HK-2 (cell line): ENCODE data around the gene TUBA4A.
A peak's percentile ranks its signal among the peaks of the same experiment; 100 is the strongest.
"Not testable (repeated sequence)": the region's sequence is repeated elsewhere in the genome, so short reads cannot be mapped to it uniquely, and the experiment has no call there.

Experiments used
- DNase-seq: peaks from one replicate; pipeline ENCODE4 v3.0.0-alpha.2; 2018; ENCODE audit not compliant: unreplicated experiment

Gene TUBA4A

DNA sequence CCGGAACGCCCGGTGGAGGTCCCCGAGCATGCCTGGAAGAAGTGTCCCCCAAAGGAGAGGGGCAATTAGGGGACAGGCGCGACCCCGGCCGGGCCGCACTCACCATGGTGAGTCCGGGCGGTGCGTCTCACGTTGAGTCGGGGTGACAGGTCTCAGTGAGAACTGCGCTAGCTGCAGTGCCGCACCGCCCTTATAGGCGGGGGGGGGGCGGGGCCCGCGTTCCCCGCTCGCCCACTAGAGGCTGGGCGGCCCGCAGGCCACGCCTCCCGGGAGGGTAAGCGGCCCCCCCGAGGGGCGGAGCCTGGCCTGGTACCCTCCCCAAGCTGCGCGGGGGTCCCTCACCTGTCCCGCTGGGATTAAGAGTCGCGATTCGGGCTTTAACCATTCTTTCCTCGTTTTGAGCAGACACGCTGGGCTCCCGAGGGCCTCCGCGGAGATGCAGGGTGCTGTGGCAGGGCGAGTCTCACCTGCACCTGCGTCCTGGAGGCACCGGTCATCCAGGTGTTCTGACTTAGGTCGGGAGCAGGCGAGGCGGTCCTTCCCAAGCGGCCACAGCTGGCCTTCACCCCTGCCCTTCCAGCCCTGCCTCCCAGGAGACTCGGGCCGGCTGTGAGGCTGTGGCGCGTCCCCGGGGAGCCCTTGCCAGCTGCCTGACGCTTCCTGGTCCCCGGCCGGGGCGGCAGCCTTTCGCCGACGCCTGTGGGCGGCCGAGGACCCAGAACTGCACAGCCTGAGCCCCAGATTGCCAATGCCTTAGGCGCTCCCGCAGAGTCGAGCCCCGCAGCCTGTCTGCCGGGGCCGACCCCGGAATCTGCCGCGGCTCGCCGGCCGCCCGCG is at the start of gene TUBA4A:
Gene TUBA4A, minus strand, starts transcription at position 166 of the 837 bp plus-strand sequence. Its CDS starts 60 bp downstream, at position 106.
- peak; percentile 81 for DNase-seq

DNA sequence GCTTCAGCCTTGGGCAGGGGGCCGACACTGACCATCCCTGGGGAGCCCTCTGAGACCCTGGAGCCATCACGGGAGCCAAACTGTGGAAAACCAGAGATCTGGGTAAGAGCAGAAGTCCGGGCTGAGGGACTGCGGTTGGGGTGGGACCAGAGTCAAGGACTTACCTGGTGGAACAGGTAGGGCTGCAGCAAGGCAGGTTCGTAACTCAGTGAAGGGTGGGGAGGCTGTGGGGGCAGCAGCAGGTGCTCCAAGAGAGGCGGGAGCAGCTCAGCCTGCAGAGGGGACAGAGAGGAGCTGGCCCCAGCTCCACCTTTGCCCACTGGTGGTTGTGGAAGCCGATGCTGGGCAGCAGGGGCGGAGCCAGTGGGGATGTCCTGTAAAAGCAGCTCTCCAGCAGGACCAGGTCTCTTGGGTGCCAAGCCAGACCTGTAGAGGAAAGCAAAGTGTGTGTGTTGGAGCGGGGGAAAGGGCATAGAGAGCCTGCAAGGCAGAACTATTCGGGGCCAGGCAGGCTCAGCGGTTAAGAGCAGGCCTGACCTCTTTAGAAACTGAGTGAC is 48.8 kb upstream of the TUBA4A start:
- DNase-seq = no peak

DNA sequence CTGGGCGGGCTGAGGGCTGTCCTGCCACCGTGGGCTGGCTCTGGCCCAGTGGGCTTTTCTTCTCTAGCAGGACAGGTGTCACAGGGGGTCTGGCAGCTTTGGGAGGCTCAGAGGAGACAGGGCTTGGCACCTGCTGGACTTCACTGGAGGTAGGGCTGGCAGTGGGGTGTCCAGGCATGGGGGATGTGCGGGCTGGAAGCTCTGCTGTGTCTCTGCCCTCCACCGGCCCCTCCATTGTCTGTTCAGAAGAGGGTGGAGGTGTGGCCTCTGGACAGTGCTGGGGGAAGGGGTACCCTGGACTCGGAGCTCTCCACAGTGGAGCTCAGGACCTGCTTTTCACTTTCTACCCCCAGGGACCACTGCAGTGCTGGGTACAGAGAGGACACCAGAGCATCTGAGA is 46.3 kb upstream of the TUBA4A start:
- DNase-seq = no peak

DNA sequence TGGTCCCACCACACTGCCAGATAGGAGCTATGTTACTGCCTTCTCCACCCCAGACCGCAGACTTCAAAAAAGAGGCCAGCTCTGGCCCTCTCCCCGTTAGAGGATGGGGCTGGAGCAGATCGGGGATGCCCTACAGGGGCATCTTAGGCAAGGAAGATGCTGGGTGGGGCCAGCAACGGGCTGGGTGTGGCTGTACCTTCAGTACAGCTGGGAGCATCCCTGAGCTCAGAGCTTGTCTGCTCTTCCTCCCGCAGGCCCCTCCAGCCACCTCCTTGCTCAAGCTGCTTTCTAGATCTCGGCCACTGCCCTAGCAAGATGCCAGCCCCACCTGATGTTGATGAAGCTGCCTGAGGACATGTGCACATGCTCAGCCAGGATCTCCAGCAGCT is 45.6 kb upstream of the TUBA4A start:
- no peak for DNase-seq

DNA sequence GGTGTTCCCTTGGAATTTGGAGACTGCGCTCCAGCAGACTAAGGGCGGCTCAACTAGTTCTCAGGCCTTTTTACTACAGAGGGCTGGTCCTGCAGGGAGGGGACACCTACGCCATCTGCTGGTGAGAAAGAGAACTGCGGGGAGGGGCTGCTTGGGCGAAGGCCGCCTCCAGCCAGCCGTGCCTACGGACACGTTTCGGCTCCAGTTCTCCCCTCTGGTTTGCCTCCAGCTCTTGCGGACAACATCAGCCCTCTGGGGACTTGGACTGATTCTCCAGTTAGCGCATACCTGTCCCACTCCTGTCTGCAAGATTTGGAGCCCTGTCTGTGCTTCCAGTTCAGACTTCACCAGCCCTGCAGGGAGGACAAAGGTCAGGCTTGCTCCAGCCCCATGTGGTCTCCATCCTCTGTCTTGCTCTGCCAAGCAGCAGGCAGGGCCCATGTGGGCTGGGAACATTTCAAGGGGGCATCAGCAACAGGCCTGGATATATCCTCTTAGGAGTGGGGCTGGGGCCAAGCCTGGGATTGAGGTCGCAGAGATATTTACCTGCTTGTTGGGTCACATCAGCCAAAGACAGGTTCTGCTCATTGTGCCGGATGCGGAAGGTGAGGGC is 45.1 kb upstream of the TUBA4A start:
- DNase-seq = peak; percentile 91

DNA sequence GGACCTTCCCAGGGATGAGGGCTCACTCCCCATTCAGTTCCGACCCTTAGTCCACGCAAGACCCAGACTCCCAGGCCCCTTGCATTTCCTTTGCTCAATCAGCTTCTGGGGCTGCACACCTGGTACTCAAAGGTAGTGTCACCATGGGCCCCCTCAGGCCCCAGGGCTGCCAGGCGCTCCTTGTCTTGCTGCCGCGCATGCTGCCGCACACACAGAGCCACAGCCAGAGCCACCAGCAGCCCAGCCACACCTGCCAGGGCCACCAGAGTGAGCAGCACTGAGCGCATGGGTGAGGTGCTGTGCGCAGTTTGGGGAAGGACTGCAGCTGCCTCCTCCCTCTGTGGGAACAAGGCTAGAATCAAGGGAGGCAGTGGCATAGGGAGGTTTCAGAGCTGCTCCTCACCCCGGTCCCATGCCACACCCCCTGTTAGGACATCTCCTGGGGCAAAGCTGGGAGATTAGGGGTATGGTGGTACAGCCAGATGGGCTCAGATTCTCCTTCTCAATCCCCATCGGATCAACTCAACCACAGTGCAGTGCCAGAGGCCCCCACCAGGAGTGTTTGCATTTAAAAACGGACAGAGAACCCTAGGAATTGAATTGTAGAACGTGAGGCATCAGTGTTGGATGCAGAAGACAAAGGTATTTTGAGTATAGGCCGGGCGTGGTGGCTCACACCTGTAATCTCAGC is 44.2 kb upstream of the TUBA4A start:
- no peak for DNase-seq

DNA sequence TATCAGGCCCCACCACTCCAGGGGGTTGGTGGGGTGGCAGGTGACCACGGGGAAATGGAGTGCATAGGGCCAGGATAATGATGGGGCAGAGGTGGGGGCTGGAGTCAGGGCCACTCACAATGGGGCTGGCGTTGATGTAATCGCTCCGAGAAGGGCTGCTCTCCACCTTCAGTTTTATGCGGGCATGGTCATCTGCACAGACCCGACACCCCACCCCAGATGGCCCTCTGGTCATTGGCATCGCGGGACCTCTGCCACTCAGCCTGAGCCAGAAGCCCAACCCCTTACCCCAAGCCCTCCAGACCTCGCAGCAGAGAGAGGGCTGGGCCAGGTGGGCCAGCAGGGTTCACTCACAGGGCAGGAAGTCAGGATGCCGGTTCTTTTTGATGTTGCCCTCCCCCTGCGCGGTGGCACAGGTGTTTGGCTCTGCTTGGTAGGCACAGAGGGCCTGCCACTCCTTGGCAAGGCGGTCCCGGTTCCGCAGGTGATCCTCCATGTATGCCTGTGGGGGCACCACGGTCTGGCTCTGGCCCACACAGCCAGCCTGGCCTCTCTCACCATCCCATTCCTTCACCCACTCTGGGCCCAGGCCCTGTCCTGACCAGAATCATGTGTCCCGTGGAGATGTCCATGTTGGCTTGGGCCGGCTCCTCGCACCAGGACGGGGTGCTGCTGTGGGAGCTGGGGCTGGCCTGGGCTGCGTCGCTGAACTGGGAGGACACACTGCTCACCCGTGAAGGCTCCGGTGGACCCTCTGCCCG is 43.1 kb upstream of the TUBA4A start:
- DNase-seq = no peak

DNA sequence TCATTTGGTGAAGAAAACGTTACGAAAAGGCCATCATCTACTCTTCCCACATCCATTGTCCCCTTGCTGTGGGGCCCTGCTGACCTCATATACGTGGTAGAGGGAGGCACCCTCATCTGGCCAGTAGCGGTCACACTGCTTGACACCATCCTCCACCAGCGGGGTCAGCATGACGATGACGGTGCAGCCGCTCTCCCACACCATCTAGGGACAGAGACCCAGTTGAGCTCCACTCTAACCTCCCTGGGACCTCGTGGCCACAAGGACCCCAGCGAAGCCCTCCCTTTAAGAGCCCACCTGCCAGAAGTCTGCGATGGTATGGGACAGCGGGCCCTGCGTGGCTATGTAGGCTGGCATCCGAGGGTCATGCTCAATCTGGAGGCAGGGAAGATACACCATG is 42.4 kb upstream of the TUBA4A start:
- no peak for DNase-seq

DNA sequence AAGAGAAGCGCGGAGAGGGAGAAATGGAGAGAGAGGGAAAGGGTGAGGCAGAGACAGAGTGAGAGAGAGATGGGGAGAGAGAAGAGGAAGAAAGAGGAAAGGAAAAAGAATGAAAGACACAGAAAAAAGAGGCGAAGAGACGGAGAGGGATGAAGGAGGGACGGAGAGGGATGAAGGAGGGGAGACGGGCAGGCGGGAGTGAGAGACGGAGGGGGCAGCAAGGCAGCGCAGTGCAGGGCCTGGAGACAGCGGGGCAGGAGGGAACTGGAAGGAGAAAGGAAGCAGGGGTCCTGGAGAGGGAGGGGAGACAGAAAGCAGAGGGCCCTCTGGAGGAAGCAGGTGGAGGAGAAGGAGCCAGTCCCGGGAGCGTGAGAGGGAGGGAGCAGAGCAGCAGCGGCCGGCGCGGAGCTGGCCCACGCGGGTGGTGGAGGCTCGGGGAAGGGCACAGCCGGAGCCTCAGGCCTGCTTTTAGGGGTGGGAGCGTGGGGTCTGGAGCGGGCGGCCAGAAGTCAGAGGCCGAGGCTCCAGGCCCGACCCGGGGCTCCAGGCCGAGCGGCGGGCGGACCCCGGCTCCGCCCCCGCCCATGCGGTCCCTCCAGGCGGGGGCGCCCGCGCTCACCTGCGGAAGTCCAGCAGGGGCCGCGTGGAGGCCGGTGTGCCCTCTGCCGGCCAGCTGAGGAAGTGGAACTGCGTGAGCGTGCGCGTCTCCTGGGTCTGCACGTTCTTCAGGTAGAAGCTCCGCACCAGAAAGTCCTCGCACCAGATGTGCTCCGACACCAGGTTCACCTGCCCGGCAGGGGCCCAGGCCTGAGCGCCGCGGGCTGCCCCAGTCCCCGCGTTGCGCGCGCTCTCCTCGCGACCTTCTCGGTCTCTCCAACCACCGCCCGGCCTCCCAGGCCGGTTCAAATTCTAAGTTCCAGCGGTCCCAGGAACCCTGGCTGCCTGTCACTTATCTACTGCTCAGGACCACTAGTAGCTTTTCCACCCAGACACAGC is 40.9 kb upstream of the TUBA4A start:
- DNase-seq = peak; percentile 90

DNA sequence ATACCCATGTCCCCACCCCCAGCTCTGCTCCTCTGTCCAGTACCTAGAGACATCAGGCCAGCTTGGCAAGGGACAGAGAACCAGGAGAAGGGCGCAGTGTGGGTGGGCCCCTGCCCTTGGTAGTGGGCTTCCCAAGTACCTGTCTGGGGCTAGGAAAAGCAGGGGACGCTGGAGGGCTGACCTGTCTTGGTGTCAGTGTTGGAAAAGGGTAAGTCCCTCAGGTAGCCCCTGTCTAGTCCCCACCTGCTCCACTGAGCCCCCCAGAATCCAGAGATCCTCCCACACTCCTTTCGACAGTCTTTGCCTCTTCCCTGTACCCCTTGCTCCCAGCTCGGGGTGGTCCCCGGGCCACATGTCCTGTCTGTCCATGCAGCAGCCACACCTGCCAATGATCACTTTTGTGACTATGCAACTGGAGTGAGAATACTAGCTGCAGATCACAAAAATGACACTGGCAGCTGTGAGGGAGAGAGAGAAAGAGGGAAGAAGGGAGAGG is 40.1 kb upstream of the TUBA4A start:
- DNase-seq = no peak

DNA sequence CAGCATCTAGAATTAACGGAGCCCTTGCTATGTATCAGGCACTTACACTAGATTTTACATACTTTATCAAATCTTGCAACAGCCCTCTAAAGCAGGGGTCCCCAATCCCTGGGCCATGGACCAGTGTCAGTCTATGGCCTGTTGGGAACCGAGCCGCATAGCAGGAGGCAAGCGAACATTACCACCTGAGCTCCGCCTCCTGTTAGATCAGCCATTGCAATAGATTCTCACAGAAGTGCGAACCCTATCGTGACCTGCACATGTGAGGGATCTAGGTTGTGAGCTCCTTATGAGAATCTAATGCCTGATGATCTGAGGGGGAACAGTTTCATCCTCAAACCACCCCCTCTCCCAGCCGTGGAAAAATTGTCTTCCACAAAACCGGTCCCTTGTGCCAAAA is 38.9 kb upstream of the TUBA4A start:
- DNase-seq = no peak

DNA sequence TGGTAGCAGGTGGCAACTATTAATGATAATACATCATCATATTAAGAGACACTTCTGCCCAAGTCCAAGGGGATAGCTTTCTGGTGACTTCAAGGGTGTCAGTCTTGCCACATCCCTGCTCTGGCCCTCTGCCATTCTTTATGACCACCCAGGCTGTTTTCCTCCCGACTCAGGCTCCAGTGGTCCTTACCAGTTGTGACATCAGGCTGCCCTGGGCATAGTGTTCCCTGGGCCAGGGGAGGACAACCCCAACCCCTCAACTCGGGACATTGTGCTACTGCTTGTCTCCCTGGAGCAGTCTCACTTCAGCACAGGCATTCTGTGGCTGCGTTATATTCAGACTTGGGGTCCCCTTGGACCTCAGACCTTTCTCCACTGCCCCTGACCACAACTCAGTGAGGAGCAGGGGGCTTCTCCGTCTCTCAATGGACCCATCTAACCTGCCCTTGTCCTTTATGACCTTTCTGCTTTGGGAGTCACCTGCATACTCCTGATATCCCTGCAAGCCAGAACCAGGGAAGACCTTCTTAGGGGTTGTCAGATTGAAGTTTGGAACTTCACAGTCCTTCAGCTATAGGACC is 38.3 kb upstream of the TUBA4A start:
- no peak for DNase-seq

DNA sequence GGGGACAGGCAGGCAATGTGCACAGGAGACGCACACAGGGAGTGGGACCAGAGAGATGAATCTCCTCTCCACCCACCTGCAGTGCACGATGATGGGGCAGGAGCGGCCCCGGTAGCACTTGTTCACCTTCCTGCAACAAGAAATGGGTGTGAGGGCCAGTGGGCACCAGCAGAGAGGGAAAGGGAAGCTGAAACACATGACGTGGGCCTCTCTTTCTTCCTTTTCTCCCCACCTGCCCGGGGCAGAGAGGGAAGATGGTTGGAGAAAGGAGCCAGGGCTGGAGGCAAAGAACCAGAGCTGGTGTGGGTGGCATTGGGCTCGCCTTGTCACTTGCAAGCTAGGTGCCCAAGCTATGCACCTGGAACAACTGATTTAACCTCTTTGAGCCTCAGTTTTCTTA is 37.7 kb upstream of the TUBA4A start:
- no peak for DNase-seq

DNA sequence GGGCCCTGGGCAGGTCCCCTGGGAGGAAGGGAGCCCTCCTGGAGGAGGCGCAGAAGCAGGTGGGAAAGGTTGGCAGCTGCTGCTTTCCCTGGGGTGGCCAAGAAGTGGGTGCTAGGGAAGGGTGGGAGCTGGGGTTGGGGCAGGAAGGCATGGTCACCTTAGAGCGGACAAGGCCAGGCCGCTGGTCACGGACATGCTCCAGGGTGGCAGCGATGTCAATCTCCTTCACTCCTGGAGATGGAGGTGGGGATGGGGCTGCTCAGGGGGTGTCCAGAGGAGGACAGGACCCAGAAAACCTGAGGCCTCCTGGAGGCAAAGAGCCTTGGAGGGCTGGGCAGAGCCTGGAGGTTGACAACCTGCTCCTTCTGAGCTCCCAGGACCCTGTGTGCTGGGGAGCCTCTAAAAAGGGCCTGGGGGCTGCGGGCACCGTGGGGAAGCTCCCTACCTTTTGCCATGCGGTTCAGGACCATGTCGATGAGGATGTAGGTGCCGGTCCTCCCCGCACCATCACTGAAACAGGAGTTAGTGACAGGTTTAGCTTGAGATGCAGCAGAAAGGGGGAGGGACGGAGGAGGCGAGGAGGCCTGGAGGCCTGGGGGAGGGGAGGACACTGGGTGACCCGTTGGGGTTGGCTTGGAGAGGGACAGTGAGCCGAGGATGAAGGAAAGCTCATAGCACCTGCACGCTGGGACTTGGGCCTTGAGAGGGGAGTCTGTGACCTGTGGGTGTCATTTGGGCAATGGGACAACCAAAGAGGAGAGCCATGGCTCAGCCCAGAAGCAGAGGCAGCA is 36.9 kb upstream of the TUBA4A start:
- no peak for DNase-seq

DNA sequence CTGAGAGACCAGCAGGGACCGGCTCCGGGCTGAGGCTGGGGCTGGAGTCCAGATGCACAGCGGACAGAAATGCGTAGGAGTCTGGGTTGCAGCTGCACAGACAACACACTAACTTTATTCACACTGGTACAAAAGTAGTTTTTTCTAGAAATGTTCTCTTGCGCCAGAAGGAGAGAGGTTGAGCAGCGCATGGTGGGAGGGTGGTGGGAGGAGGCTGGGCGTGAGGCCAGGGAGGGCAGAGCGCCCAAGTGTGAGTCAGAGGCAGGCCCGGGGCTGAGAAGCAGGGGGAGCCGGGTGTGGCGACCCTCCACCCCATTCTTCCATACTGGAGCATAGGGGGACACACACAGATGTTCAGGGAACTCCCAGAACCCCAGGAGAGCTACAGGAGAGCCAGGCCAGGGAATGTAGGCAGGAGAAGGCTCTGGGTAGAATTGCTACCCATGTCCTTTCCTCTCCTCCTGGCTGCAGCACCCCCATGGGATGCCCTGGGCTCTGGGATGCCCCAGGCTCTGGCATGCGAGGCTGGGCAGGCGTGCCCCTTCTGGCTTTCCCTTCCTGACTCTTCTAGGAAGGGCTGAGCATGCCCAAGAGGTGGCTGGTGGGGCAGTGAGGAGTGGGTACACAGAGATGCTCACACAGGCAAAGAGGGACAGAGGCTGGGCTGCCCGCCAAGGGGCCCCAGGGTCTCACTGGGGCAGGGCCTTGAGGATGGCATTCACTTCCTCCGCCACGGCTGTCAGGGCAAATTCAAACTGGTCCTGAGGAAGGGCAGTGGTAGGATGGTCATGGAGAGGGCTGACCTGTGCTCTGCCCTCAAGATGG is 36.0 kb upstream of the TUBA4A start:
- peak; percentile 45 for DNase-seq

DNA sequence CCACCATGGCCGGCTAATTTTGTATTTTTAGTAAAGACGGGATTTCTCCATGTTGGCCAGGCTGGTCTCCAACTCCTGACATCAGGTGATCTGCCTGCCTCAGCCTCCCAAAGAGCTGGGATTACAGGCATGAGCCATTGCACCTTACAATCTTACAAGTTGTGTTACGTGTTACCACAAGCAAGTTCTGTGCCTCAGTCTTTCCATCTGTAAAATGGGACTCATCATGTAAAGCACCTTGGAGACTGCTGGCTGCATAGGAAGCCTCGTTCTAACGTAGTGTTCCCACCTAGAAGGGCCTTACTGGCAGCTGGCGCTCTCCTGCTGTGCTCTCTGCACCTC is 35.4 kb upstream of the TUBA4A start:
- DNase-seq = no peak

DNA sequence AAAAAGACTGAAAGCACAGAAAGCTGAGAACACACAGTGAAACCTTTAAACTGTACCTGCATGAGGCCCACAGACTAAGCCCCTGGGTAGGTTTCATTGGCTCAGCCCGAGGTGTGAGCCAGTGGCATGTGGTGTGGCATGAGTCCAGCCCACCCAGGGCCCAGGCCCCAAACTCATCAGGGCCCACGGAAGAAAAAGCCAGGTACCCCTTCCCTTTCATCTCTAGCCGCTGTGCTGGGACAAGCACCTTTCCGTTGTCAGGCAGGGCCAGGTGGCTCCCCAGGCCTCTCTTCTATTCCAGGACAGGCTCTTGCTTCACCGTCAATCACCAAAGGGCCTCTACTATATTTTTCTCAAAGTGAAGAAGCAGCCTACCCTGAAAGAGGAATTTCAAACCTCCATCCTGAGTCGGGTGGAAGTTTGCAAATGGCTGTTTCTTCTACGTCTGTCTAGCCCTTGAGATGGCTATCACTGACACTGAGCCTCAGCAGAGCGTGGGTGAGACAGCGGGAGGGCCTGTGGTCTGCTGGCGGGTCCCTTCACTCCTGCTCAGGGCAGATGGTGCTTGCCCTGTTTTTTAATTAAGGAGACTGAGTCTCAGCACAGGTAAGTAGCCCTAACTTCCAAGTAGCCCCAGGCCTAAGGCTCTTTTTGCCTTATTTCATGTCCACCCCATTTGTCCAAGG is 34.0 kb upstream of the TUBA4A start:
- DNase-seq = no peak

DNA sequence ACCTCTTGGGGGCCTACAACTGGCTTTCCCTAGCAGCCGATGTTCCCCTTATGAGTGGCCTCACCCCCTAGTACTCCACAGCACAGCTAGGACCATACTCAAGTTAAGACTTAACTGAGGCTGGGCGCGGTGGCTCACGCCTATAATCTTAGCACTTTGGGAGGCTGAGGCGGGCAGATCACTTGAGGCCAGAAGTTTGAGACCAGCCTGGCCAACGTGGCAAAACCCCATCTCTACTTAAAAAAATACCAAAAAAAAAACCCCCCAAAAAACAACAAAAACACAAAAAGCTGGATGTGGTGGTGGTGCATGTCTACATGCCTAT is 33.4 kb upstream of the TUBA4A start:
- not testable (repeated sequence) for DNase-seq
